Measurements from ENCODE around the gene STX10.

Gene STX10

GRCh38 chr19:13100031-13100588, 50.1 kb downstream of the STX10 start:
- DNase-seq (ENCODE audit: low read depth in 3 of 3), result peak in 2 of 3 donors; percentile 45 to 60

- DNase-seq (ENCODE audit: low read depth in 3 of 3), result peak; percentile 56 to 71 (median 64)
Observed at GRCh38 chr19:13099073-13099999, 50.8 kb downstream of the STX10 start.

GRCh38 chr19:13098277-13099072, 51.7 kb downstream of the STX10 start:
- DNase-seq (ENCODE audit: low read depth in 3 of 3), result no peak

- no peak for DNase-seq (ENCODE audit: low read depth in 3 of 3)
Observed at GRCh38 chr19:13097463-13098258, 52.5 kb downstream of the STX10 start.

GRCh38 chr19:13097033-13097462, 53.1 kb downstream of the STX10 start:
- DNase-seq (ENCODE audit: low read depth in 3 of 3), result no peak

- no peak for DNase-seq (ENCODE audit: low read depth in 3 of 3)
Observed at GRCh38 chr19:13095934-13096927, 53.9 kb downstream of the STX10 start.

- DNase-seq (ENCODE audit: low read depth in 3 of 3), result no peak
Observed at GRCh38 chr19:13095393-13095784, 54.8 kb downstream of the STX10 start.

GRCh38 chr19:13094771-13095392, 55.3 kb downstream of the STX10 start:
- DNase-seq (ENCODE audit: low read depth in 3 of 3), result no peak

- DNase-seq (ENCODE audit: low read depth in 3 of 3), result no peak
Observed at GRCh38 chr19:13094106-13094504, 56.1 kb downstream of the STX10 start.
